T47D (cell line): ENCODE data around the gene CYB5B.

Experiments
- DNase-seq, 2 experiments: peaks; one replicate each; pipeline versions ENCODE4 v3.0.0 to v3.0.0-alpha.2; 2011 to 2012; ENCODE audit warnings: low read depth in 1 of 2, low spot score in 1 of 2
- JUND ChIP-seq: IDR thresholded peaks from 2 replicates; pipeline ENCODE4 v1.6.1; 2012; ENCODE audit warnings: low read depth
- in situ Hi-C: cut with HindIII; loops from 2 replicates; pipeline ENCODE4 v1.10.0; 2016; ENCODE audit warnings: low sequenced_read_pairs, low pct_unique_long_range_greater_than_20kb

CYB5B gene

GRCh38 chr16:69486724-69487123 lies 62.3 kb downstream of the CYB5B start:
- in situ Hi-C loops = no loop called here
- no peak for TF ChIP-seq JUND
- DNase-seq = no peak

GRCh38 chr16:69490707-69491324 lies 66.4 kb downstream of the CYB5B start:
- in situ Hi-C loops = no loop called here
- no peak for TF ChIP-seq JUND
- no peak for DNase-seq

- DNase-seq = peak in 1 of 2 experiments; percentile 59
Observed at GRCh38 chr16:69494991-69495392, 70.6 kb downstream of the CYB5B start.

GRCh38 chr16:69495821-69496220 lies 71.4 kb downstream of the CYB5B start:
- DNase-seq = no peak
- in situ Hi-C loops = no loop called here
- no peak for TF ChIP-seq JUND

More at GRCh38 chr16:69494991-69495392, 70.6 kb downstream of the CYB5B start:
- in situ Hi-C loops = no loop called here
- TF ChIP-seq JUND = no peak

GRCh38 chr16:69496376-69496775 lies 72.0 kb downstream of the CYB5B start:
- TF ChIP-seq JUND = no peak
- DNase-seq = no peak
- in situ Hi-C loops = no loop called here

GRCh38 chr16:69496896-69497295 lies 72.5 kb downstream of the CYB5B start:
- no peak for DNase-seq
- in situ Hi-C loops = no loop called here
- no peak for TF ChIP-seq JUND

- DNase-seq = no peak
- no peak for TF ChIP-seq JUND
- in situ Hi-C loops = no loop called here
Observed at GRCh38 chr16:69497876-69498596, 73.6 kb downstream of the CYB5B start.

- no peak for DNase-seq
- in situ Hi-C loops = no loop called here
- no peak for TF ChIP-seq JUND
Observed at GRCh38 chr16:69498926-69499325, 74.5 kb downstream of the CYB5B start.

- in situ Hi-C loops = no loop called here
- no peak for TF ChIP-seq JUND
- no peak for DNase-seq
Observed at GRCh38 chr16:69499541-69500230, 75.3 kb downstream of the CYB5B start.

GRCh38 chr16:69500496-69500895 lies 76.1 kb downstream of the CYB5B start:
- no peak for DNase-seq
- no peak for TF ChIP-seq JUND
- in situ Hi-C loops = no loop called here

GRCh38 chr16:69501956-69502745 lies 77.7 kb downstream of the CYB5B start:
- no peak for TF ChIP-seq JUND
- no peak for DNase-seq
- in situ Hi-C loops = no loop called here

- no peak for DNase-seq
- TF ChIP-seq JUND = no peak
- in situ Hi-C loops = no loop called here
Observed at GRCh38 chr16:69503244-69503643, 78.8 kb downstream of the CYB5B start.
